Vagina (tissue), 2 donors: Measurements from ENCODE around the gene ZNF445.

Source experiments
- CTCF ChIP-seq, 3 experiments: fragments of 450-650 bp in 2 of 3; fragments of 200-600 bp in 1 of 3; sonication (generic) in 1 of 3; IDR thresholded peaks; one replicate each; pipeline ENCODE4 v1.5.1; 2017 to 2019; ENCODE audit warnings: antibody characterized with exemption in 3 of 3, mild to moderate bottlenecking in 2 of 3, moderate library complexity in 2 of 3
- POLR2A ChIP-seq, 2 donors: fragments of 450-650 bp; IDR thresholded peaks; one replicate each; pipeline ENCODE4 v1.6.1; 2017; ENCODE audit warnings: antibody characterized with exemption in 2 of 2, mild to moderate bottlenecking in 2 of 2, moderate library complexity in 2 of 2
- POLR2AphosphoS5 ChIP-seq, 2 donors: sonication (generic); formaldehyde crosslinking; IDR thresholded peaks; one replicate each; pipeline ENCODE4 v1.9.0; 2017; ENCODE audit warnings: antibody characterized with exemption in 2 of 2, mild to moderate bottlenecking in 2 of 2, low read depth in 1 of 2; ENCODE audit not compliant: insufficient read depth in 1 of 2

- TF ChIP-seq CTCF (IDR thresholded peaks at IDR 0.05) (no peak), POLR2A (IDR thresholded peaks at IDR 0.05) (no peak), POLR2AphosphoS5 (IDR thresholded peaks at IDR 0.05; ENCODE audit: insufficient read depth in 1 of 2, low read depth in 1 of 2) (no peak)
These were observed 47.6 kb upstream of the ZNF445 start for GRCh38 chr3:44525060-44525459.
